Stimulated activated CD8-positive, alpha-beta memory T cell treated with anti-CD3 and anti-CD28 coated beads, Interleukin-2, amount 100 ng/mL, for 1 hour (primary cell): ENCODE results near the gene GPR132.
A peak's percentile ranks its signal among the peaks of the same experiment; 100 is the strongest.

Experiments
- DNase-seq, 2 donors: peaks; one replicate each; pipeline ENCODE4 v3.0.0-alpha.2; 2020; ENCODE audit warnings: low read depth in 2 of 2

The GPR132 gene

GRCh38 chr14:105061428-105062047 is 3.7 kb downstream of the GPR132 start:
- no peak for DNase-seq

DNA sequence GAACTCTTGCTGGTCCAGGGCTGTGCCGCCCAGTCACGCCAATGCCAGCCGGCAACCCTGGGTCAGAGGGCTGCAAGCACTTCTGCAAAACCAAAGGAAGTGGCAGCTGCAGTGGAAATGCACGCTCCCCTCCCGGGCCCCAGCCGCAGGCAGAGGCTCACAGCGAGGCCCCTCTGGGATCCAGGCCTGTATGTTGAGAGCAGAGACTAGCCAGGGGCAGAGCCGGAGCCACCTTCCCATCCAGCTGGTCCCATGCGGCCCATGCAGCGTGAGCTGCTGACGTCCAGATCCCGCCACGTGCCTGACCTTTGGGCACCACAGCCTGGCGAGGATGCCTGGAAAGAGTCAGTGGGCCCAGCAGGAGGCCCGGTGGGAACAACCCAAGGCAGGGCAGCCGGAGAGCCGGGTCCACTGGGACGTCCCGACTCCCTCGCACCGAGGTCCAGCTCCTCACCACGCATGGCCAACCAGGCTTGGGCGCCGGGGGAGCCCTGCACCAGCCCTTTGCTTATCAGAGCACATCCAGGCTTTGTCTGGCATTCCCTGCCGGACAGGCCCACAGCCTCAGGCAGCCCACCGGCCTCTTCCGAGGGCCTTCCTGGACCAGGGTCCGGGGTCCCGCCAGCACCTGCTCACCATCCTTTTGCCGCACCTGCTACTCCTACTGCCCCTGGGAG is 4.3 kb downstream of the GPR132 start:
- no peak for DNase-seq

GRCh38 chr14:105059925-105060565 is 5.2 kb downstream of the GPR132 start:
- no peak for DNase-seq

DNA sequence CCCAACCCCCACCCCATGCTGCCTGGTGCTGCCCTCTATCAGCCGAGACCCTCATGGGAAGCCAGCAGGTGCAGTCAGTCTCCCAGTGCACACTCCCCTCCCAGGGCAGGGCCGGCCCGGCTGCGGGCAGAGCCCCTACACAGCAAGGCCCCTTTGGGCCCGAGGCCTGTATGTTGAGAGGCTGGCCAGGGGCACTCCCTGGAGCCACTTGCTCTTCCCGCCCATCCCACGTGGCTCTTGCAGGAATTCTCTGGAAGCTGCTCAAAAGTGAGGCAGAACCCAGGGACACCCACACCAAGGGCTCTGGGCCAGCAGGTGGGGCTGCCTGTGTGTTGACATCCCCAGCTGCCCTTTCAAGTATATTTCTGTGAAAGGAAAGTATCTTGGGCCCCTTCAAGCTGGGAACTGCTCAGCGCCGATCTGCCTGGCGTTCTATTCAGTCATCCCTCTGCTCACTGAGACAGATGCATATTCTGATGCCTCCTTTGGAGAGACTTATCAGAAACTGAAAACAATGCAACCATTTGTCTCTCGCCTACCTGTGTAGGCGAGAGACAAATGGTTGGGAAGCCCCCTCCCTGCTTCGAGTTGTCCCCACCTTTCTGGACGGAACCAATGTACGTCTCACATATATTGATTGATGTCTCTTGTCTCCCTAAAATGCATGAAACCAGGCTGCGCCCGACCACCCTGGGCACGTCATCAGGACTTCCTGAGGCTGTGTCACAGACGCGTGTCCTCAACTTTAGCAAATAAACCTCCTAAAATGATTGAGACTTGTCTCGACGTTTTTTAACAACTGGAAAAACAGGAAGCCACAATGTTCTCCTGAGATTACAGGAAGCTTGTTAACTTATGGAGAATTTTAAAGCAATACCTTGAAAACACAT is 6.0 kb downstream of the GPR132 start:
- DNase-seq: no peak

GRCh38 chr14:105058521-105059034 is 6.7 kb downstream of the GPR132 start:
- no peak for DNase-seq

- no peak for DNase-seq
Measured at GRCh38 chr14:105056303-105056831, 8.9 kb downstream of the GPR132 start.

GRCh38 chr14:105055736-105056302 is 9.4 kb downstream of the GPR132 start:
- DNase-seq: no peak

DNA sequence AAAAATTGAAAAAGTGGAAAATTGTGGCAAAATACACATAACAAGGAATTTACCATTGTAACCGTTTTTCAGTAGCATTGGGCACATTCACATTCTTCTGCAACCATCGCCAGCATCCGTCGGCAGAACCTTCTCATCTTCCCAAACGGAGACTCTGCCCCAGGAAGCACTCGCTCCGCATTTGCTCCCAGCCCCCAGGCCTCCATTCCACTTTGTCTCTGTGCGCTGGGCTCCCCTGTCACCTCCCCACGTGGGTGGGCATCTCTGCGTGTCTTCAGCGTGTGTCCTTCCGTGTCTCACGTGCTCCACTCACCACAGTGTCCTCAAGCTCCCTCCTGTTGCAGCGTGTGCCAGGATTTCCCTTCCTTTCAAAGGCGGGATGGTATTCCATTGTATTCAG is 9.9 kb downstream of the GPR132 start:
- DNase-seq: no peak

DNA sequence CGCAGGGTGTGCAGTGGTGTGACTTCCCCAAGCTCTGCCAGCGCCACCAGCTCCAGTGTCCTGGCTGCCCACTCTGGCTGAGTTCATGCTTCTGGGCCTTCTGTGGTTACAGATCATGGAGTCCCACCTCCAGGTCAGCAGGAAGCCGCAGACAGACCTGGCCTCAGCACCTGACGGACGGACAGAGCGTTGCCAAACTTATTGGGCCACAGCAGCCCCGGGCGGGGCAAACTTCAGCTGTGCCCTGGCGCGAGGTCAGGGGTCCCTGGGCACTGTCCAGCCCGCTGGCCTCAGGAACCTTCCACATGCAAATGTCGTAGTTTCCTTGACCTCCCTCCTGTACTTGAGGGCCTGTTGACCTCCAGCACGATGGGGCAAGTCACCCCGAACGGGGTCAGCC is 11.2 kb downstream of the GPR132 start:
- DNase-seq: no peak

DNA sequence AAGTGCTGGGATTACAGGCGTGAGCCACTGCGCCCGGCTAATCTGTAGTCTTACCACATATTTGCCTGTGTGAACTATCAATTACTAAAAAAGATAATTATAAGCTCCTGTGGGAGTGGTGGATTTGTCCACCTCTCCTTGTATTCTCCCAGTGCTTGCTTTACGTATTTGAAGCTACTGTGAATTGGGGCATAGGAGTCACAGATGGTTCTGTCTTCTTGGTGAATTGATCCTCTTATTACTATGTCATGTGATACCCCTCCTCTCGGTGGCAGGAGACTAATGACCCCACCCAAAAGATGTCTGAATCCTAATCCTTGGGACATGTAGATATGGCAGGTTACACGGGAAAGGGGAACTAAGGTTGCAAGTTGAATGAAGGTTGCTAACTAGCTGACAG is 11.8 kb downstream of the GPR132 start:
- no peak for DNase-seq

- DNase-seq: no peak
Measured at GRCh38 chr14:105052110-105052458, 13.1 kb downstream of the GPR132 start.

DNA sequence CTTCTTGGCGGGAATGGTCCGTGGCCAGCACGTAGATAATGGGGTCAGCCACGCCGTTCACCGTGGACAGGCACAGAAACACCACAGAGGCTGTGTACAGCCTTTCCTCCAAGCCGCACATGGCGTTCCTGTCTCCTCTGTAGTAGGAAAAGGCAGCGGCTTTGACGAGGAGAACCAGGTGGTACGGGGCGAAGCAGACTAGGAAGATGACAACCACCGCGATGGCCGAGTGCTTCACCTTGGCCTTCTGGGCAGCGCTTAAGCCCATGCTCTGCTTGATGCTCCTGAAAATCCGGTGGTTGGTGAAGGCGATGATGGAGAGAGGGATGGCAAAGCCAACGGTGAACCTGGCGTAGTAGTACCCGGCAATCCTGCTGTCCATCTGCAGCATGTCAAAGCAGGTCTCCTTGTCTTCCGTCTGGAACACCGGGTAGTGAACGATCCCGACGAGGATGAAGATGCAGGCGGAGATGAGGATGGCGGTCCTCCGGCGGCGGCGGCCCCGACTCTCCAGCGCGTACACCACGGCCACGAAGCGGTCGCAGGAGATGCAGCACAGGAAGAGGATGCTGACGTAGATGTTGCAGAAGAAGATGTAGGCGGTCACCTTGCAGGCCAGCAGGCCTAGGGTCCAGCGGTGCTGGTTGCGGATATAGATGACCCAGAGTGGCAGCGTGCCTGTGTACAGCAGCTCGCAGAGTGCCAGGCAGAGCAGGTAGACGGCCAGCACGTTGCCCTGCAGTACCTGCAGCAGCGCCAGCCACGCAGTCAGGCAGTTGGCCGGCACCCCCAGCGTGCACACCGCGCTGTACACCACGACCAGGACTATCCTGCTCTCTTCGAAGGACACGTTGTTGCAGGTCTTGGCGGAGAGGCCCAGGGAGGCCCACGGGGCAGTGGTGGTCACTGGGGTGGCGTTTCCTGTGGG is 13.8 kb downstream of the GPR132 start:
- DNase-seq: no peak

- DNase-seq: no peak
Measured at GRCh38 chr14:105050551-105050897, 14.7 kb downstream of the GPR132 start.

DNA sequence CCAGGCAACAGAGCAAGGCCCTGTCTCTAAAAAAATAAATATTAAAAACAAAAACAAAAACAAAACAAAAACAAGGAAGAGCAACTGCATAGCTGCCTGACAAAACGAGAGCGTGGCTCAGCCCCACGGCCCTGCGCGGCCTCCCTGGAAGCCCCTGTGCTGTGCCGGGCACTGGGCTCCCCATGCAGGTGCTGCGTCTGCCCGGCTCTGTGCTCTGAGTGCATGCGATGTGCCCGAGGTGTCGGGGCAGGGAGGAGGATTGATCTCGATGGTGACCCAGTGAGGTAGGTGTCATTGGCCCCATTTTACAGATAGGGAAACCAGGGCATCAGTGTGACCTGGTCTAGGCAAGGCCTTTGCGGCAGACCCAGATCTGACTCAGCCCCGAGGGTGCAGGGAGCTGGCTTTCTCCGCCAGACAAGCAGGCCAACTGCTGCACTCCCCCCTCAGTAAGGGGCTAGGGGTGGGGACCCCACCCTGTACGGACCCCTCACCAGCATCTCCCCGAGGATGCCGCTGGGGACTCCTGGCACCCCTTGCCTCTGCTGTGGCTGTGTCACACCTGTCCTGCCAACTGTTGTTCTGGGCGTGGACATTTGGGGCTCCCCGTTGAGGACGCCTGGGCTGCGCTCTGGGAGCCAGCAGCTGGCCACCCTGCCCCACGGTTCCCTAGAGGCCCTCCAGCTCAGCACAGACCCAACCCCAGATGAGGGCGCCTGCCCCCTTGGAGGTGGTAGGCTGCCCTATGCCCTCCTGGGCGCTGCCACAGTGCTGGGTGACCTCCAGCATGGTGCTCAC is 15.3 kb downstream of the GPR132 start:
- no peak for DNase-seq

DNA sequence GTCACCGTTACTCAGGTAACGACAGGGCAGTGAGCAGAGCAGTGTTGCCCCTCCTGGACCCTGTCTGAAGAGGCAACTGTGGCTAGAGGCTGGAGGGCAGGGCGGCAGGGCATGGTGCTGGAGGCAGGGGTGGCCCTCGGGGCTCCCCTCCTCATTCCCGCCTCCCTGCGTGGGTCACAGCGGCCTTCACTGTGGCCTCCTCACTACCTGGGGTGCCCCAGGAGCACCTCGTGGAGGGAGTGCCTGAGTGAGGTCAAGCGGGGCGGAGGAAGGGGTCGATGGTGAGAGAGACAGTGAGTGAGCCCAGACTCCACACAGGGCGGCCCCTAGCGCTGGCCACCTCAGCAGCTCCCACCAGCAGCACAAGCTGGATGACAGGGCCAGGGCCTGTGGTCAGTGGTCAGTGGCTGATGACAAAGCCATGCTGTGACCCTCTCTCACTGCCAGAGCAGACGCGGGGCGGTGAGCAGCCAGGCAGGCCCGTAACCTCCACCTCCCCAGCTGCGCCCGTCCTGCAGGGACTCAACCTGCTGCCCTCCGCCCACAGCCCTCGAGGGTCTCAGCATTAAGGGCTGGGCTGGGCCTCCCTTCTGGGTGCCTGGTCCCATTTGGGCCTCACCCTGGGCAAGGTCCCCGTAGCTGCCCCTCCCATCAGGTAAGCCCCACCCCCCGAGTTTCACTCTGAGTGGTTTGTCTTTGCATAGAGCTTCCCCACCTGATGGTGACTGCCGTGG is 17.8 kb downstream of the GPR132 start:
- DNase-seq: no peak

- no peak for DNase-seq
Measured at GRCh38 chr14:105046891-105047282, 18.3 kb downstream of the GPR132 start.

DNA sequence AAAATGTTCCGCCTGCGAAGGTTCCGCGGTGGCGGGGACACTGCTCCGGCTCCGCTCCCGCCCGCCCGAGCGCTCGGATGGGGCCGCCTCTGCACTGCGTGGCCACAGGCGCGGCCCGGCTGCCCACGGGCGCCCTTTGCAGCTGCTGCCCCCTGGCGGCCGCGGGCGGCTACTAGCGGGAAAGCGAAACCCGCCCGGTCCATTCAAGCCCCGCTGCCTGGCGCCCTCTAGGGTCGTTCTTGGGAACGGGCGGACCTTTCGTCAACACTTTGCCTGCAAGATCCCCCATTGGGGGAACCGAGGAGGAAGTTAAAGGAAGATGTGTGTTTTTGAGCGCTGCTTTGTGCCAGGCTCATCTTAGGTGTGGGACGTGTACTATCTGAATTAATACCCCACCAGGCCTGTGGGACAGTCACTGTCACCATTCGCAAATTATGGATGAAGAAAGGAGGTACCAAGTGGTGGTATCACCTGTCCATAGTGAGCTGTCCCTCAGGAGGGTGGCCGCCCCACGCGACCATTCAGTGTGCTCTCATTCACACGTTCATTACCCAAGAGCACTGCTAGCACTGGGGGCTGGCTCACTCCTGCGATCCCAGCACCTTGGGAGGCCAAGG is 19.4 kb downstream of the GPR132 start:
- DNase-seq: peak; percentile 90

DNA sequence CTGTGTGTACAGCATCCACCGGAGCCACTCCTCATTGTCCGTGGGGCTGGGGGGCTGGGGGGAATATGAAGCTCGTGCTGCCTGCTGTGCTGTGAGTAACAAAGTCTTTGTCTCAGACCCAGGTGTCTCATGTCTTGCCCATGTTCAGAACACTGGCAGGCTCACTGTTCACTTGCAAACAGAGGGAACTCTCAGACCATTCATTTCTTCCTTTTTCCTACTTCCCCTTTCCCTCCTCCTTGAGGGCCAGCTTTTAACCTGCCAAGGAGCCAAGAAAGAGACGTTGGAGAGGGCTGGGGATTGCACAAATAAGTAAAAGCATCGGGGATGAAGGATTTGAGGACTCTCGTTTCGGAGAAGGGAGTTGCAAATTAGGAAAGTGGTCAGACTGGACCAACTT is 21.6 kb downstream of the GPR132 start:
- DNase-seq: no peak

GRCh38 chr14:105042813-105043212 is 22.4 kb downstream of the GPR132 start:
- DNase-seq: no peak
